Activated CD4-positive, alpha-beta T cell treated with anti-CD3 and anti-CD28 coated beads for 24 hours (primary cell): ENCODE measurements around the gene SIN3A.
"Not testable (repeated sequence)": the region's sequence is repeated elsewhere in the genome, so short reads cannot be mapped to it uniquely, and the experiment has no call there.

Source experiments
- DNase-seq, 2 donors: peaks; one replicate each; pipeline ENCODE4 v3.0.0-alpha.2; 2020; ENCODE audit warnings: low read depth in 2 of 2

The SIN3A gene

DNA sequence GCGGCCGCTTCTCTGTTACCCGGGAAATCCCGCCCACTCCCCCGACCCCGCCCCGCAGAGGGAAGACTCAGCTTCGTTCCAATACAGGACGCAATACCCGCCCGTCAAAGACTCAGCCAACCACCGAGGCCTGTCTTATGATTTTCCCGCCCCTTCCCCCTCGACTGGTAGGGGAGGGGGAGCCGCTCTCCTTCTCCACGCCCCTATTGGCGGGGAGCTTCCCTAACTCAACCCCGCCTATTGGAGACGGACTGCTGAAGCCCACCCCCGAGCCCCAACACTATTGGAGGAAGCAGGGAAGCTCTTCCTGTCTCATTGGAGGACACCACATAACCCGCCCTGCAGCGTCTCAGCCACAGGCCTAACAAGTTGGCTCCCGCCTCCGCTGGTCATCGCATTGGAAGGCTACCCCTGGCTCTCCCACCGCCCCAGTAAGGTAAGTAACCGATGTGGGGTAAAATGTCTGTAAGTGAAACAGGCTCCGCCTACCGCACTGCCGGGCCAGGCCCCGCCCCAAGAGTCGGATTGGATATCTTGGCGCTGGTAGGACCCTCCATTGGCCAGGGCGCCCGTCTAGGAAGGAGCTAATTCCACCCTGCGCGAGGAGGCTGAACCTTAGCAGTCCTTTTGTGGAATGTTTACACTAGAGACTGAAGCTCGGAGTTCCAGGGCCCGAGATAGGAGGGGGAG lies at the start of gene SIN3A:
SIN3A (minus strand) TSS at position 17 of the 690 bp plus-strand sequence. CDS start 21,315 bp downstream, outside the sequence.
- DNase-seq: peak; percentile 99

DNA sequence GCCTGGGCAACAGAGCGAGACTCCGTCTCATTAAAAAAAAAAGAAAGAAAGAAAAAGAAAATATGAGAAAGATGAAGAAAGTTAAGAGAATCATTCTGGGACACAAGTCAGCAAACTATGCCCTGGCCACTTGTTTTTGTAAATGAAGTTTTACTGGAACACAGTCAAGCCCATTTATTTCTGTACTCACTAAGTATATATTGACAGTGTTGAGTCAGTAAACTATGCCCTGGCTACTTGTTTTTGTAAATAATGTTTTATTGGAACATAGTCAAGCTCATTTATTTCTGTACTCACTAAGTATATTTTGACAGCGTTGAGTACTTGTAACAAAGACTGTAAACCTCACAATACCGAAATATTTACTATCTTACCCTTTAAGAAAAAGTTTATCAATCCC lies 42.2 kb upstream of the SIN3A start:
- no peak for DNase-seq

DNA sequence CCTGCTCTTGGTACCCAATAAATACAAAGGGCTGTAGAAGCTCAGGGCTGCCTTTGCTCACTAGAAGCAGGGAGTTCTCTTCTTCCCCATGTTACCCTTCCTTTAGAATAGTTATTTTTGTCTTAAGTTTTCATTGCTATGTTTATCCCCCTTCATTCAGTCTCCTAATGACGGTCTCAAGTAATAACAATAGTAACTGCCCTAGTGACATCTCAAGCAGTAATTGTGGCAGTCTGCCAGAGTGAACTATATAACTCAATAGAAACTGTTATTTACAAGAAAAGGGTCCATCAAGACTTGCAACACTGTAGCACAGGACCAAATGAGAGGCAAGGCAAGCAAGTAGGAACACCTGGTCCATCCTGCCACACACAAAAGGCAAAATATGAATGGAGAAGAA lies 32.5 kb upstream of the SIN3A start:
- no peak for DNase-seq

DNA sequence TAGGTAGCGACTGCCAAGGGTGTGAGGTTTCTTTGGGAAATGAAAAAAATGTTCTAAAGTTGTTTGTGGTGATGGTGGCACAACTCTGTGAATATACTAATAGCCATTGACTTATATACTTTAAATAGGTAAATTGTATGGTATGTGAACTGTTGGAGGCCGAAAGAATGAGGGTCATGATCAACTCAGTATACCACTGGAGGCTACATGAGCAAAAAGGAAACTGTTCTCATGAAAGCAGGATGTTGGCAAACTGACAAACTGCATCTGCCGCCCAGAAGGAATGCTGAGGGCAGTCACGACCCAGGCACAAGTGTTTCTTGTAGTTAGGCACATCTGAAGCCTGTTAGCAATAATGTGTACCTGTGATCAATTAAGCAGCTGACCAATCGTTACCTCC lies 32.1 kb upstream of the SIN3A start:
- not testable (repeated sequence) for DNase-seq

DNA sequence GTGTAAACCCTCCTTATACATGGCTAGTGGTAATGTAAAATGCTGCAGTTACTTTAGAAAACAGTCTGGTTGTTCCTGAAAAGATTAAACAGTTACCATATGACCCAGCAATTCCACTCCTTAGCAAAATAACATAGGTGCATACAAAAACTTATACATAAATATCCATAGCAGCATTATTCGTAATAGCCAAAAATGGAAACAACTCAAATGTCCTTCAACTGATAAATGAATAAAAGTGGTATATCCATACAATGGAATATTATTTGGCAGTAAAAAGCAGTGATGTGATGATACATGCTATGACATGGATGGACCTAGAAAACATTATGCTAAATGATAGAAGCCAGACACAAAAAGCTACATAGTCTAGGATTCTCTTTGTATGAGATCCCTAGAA lies 31.6 kb upstream of the SIN3A start:
- DNase-seq: no peak

DNA sequence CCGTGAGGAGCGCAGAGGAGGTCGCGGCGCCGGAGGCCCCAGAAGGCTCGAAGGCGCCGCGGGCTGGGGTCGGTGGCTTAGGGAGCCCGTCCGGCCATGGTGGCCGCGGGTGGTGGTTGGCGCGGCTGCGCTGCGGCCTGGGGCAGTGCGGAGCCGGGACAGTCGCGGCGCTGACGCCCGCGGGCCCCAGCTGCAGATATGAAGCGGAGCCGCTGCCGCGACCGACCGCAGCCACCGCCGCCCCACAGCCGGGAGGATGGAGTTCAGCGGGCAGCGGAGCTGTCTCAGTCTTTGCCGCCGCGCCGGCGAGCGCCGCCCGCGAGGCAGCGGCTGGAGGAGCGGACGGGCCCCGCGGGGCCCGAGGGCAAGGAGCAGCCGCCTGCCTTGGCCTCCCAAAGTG lies 29.0 kb upstream of the SIN3A start:
- DNase-seq: not testable (repeated sequence)

DNA sequence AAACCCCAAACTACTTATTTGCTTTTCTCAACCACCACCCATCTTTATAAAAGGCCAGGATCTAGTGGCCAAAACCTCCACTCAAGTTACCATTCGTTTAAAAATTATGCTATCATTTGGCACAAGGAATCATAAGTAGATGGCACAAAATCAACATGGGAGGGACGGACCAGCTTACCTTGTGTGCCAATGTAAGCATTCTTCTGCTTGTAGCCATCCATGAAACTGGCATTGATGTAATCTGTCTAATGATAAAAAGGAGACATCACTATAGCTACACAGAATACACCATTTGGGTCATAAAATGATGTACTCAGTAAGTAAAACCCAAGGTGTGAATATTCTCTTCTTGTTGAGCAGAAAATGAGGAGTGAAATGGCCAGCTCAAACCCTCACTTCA lies 28.2 kb upstream of the SIN3A start:
- DNase-seq: no peak

DNA sequence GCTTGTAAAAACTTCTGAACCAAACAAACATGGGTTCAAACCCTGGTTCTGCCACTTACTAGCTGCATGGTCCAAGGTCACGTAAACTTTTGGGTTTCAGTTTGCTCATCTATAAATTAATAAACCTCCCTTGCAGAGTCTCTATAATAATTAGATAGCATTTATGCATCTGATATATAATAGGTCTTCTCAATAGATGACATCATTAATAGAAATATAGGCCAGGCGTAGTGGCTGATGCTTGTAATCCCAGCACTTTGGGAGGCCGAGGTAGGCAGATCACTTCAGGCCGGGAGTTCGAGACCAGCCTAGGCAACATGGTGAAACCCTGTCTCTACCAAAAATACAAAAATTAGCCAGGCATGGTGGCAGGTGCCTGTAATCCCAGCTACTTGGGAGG lies 25.6 kb upstream of the SIN3A start:
- DNase-seq: not testable (repeated sequence)

DNA sequence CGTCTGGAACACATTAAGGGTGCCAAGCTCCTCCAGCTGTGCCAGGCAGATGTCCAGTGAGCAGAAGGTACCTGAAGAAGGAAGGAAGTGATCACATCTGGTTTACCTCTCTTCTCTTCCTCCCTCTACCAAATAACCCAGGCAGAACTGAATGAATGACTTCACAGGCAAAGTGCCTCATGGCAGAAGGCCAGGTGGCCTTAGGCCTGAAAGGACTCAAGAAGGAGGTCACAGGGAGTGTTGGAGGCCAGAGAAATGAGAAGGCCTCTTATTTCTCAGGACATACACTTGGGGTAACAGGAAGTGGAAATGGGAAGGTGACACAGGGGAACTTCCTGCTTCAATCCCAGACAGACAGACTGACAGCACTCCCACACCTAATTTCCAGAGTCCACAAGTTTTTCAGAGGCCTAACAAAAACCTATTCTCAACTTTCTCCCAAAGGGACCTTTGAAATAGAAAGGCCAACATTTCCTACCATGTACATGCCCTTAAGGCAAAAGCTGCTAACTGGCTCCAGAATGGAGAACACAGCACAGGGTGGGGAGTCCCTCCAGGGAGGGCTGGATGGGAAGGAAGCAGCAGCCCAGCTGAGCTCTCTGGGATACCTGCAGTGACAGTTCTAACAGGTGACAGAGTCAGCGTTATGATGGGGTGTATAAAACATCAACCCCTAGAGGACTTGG lies 17.6 kb upstream of the SIN3A start:
- no peak for DNase-seq

DNA sequence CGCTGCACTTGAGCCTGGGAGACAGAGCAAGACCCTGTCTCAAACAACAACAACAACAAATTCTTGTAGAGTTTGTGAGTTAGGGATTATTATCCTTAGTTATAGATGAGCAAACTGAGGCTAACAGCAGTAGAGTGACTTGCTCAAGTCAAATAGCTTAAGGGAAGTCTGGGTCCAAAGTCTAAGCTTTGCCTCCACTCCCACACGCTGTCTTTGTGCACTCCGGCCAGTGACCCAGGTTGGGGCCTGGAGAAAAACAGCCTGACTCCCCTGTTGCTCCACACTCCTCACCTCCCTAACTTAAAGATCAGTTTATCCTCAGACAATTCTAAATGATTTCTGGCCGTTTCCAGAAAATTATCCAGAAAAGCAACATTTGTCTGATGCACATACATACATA lies 9.2 kb upstream of the SIN3A start:
- no peak for DNase-seq

DNA sequence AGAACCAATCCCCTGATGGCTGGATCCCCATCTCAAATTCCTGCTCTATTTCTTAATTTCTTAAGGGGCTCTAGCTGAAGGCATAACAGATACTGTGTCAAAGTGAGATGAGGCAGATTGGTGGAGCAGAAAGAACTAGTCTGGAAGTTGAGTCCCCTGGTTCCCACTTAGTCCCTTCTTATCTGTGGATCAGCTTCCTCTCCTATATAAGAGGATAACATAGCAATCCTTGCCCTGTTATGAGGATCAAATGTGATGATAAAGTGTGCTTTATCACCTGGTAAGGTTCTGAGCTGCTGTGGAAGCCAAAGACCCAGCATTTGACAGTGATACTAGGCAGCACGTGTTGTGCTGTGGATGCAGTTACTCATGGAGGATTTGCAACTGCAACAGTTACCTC lies 8.1 kb upstream of the SIN3A start:
- DNase-seq: no peak

DNA sequence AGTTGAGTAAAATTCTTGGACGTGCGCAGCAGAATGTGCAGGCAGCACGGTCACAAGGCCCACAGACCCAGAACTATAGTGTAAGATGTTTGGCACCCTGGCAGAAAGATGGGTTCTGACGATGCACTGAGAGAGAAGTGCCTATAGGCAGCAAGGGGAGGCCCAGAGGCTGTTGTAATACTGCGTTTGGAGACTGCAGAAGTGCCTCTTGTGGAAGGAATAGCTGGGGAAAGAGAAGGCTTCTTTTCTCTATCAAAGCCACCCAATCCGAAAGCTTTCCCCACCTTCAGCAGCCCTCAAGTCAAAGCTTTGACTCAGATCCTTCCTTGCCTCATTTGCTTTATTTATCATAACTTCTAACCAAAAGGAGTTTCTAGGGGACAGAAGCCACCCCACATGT lies 5.2 kb upstream of the SIN3A start:
- DNase-seq: no peak

DNA sequence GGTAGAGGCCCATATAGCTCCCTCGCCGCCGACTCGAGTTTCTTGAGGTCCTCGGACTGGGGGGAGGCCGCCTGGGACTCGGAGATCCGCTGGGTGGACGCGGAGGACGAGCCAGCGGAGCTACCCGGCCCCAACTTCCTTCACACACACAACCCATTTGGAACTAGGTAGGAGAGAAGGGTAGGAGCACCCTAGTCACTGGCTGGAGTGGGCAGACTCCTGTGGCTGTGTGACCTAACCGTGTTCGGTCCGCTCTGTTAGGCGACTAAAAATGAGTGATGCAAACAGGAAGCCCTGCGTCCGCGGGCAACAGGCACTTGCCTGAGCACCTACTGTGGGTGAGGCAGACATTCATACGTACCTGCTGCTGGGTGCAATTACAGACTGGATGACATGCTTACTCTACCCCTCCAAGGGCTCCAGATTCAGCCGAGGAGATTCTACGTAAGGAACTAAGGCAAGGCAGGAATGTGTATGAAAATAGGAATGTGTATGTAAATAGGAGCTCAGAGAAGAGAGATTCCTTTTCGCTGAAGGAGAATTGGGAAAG lies 4.6 kb upstream of the SIN3A start:
- peak in 1 of 2 donors; percentile 40 for DNase-seq

DNA sequence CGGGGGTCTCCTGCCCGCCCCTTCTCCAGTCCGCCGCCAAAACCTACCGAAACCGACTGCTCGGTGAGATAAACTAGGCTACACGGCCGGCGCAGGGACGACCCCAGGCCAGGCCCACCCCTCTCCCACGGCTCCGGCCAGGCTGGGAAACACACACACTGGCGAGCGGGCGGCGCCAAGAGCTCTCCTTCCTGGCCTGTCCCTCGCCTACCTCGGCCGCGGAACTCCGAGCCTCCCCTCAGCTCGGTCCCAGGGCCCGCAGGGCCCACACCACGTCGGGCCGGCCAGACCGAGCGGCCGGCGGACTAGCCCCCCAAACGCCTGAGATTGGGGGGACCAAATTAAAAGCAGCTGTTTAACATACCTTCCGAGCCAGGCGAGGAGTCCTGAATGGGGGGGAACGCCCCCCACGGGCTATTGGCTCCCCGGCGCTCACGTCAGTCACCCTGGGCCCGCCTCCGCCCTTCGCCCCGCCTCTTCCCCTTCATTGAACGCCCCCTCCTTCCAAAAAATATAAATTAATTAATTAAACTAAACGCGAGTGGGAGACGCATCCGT lies 4.0 kb upstream of the SIN3A start:
- peak; percentile 82 to 83 for DNase-seq

DNA sequence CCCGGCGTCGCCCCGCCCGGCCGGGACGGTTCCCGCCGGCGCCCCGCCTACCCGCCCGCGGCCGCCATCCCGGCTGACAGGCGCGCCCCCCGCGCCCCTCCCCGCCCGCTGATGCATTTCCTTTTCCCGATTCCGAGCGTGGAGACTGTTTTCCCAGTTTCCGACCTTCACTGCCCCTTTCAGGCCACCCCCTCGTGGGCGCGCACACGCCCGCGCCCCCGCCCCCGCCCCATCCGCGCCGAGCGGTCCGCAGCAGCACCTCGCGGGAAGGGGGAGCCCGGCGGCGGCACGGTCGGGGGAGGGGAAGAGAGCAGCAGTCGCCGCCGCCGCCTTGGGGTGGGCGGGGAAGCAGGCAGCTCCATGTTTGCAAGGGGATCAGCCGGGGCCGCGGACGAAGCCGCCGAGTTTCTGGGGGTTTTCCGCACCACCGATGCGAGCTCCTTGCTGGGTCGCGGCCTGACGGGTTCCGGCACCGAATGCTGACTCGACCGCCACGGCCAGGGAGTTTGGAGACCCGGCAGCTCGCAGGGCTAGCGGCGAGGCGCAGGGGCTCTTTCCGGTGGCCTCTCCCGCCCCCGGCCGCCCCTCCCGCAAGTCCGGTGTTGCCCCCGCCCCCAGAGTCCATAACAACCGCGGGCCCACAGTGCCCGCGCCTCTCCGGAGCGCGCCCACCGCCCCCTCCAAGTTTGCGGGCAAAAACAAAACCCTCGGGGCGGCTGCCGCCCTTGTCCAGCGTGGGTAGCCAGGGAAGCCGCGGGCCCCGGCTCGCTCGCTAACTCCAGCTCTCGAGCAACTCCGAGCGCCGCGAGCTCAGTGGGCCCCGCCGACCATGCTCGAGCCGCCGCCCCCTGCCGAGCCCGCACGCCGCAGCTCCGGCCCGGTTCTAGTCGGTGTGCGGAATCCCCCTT lies 3.2 kb upstream of the SIN3A start:
- peak; percentile 67 to 68 for DNase-seq

DNA sequence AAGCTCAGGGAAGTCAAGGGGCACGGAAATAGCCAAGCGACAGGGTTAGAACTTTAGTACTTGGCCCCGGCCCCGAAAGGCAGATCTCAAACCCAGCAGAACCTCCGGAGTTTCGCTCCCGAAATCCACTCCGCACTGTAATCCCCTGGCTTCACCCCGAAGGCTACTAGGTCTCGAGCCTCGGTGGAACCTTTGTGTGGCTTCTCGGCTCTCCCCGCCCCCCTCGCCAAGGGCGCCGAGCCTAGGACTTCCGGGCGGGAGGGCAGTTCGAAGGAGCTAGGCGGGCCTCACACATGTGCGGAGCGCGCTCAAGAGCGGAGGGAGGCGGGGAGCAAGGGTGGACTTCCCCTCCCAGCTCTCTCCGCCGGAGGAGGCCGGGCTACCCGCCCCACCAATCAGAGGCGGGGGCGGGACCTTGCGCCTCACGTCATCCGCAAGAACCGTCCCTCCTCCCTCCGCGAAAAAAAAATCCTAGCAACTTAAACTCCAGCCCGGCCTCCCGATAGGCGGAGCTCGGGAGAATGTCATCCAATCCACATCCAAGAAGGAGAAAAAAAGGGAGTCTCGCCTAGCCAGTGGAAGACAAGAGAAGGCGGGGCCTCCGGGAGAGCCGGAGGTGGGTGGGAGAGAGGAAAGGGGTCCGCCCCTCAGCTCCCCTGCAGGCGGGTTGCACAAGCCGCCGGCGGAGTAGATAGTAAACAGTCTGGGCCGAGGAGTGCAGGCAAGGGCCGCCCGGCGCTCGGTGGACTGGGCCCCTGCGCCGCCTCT lies 2.4 kb upstream of the SIN3A start:
- DNase-seq: peak; percentile 89 to 94

DNA sequence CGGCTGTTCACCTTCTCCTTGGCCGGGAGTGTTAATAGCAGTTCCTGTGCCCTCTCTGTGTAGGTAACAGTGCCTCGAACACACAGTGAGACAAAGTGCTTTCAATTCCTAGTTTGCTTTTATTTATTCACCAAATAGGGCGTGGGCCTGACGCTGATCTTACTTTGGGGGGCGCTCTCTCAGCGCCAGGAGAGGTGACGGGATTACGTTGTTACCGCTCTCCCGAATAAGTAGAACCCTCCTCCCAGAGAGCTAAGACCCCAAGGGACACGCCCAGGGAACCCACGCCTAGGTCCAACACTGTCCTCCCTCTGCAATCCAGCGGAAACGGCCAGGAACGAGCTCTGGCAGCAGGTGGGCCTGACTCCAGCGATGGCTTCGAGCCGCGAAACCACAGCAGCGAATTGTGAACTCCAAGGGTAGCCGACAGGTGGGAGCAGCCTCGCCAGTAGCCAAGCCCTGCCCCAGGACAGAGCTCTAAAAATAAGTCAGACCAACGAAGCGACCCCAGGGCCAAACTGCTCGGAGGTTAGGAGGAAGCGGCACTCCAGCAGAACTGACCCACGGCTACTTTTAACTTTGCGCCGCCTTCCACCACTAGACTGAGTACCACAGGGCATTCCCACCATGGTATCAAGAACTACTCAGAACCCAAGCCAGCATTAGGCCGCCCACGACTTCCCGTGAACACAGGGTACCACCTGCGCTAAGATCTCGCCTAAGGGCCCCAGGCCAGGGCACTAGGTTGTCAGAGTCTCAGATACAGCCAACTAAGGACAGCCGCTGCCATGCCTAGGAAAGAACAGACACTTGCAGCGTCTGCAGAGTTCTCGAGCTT lies 1.6 kb upstream of the SIN3A start:
- peak; percentile 55 to 56 for DNase-seq

DNA sequence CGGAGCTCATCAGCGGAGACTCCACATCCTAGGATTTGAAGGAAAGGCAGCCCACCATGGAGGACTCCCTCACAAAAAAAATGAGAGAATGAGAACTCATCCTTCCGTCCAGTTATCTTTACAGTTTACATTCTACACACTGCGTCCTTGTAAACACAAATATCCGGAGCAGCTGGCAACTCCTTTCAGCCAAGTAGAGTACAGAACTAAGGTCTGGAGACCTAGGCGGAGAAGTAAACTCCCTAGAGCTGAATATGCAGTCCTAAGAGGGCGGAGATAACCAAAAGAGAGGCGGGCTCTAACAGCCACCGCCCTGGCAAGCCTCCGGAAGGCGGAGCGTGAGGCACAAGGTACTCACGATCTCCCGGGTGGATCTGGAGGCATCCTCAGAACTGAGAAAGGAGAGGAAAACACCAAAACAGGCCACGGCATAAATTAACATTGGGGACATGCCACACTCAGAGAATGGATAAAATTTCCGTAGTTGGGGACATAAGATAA lies 924 bp upstream of the SIN3A start:
- DNase-seq: peak; percentile 57 to 61

DNA sequence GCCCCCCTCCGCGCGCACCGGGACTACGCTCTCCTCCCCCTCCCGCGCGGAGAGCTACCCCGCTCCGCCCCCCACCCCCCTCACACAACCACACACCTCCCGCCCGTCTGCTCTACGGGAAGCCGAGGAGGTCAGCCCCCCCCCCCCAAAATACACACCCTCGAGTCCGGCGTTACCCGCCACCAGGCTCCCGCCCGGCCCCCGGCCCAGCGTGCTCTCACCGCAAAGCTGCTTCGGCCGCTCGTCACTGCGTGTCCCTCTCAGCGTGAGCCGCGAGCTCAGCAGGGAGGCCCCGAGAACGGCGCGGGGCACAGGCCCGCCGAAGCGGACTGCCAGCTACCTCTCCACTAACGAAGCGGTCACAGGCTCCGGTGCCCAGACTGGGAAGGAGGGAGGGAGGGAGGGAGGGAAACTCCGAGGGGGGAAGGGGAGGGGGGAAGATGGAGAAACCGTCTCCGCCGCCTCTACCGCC lies 252 bp downstream of the SIN3A start:
- DNase-seq: no peak
